ENCODE data around the gene AREG. TPM values are rescaled to one million over a fixed set of nuclear protein-coding genes. Genes with fewer than 3 reads are reported as not detected.

The AREG gene
- total RNA-seq, 4 donors from 2014 or later: 0.63 to 2.6 (median 1.2) TPM

DNA sequence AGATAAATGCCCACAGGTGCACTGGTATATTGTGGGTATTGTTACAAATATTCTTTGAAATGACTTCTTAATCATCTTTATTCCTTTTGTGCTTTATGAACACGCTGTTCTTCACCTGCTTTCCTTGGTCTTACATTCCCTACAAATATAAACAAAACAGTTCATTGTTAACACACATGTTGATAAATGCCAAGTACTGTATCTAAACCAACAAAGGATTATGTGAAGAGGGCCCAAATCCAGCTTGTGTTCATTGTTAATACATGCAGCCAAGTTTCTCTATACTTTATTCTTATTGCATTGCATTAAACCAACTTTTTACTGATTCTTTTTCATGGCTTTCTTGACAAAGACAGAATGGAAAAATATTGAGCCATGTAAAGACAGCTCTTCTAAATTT is 42.8 kb downstream of the AREG start:
- H3K4me3 ChIP-seq (replicated peaks in 1 of 3): no peak overlapping the region
- WGBS, 2 donors: 24 to 41% methylated on average over 1 of the region's 1 CpG
- intact Hi-C loops (cut with DNase I): no loop called here

DNA sequence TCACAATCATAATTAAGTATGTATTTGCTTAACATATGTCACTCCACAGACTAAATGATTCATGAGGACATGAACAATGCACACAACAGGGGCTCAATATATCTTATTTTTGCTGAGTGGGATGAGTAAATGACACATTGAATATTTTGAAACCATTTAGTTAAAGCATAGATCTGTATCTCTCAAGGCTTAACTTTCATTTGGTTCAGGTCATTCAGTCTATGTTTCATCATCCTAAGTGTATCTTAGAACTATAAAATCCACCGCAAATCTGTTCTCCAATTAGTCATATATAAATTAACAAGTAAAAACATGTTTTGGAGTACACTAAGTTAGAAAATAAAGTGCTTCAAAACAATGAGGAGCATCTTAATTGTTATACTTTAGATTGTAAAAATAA is 45.8 kb downstream of the AREG start:
- Histone ChIP-seq H3K27ac (no peak overlapping the region), H3K36me3 (no peaks in the 10 kb centered on the region), H3K4me1 (peaks cover 0 to 4% of the 10 kb centered on the region in 2 donors), H3K4me3 (replicated peaks in 1 of 3) (no peak overlapping the region), H3K27me3 (no peaks in the 10 kb centered on the region), H3K9me3 (no peaks in the 10 kb centered on the region)
- no peak for DNase-seq
- intact Hi-C loops (cut with DNase I): no loop called here
- WGBS, 2 donors: 95 to 96% methylated on average over 1 of the region's 1 CpG
- no peak for TF ChIP-seq POLR2A (IDR thresholded peaks at IDR 0.05)
- TF ChIP-seq, protein P1, sequence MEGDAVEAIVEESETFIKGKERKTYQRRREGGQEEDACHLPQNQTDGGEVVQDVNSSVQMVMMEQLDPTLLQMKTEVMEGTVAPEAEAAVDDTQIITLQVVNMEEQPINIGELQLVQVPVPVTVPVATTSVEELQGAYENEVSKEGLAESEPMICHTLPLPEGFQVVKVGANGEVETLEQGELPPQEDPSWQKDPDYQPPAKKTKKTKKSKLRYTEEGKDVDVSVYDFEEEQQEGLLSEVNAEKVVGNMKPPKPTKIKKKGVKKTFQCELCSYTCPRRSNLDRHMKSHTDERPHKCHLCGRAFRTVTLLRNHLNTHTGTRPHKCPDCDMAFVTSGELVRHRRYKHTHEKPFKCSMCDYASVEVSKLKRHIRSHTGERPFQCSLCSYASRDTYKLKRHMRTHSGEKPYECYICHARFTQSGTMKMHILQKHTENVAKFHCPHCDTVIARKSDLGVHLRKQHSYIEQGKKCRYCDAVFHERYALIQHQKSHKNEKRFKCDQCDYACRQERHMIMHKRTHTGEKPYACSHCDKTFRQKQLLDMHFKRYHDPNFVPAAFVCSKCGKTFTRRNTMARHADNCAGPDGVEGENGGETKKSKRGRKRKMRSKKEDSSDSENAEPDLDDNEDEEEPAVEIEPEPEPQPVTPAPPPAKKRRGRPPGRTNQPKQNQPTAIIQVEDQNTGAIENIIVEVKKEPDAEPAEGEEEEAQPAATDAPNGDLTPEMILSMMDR (IDR thresholded peaks at IDR 0.05): no peak

More for the DNA sequence above, 42.8 kb downstream of the AREG start:
- H3K4me1 ChIP-seq: peaks cover 0 to 4% of the 10 kb centered on the region in 2 donors
- no peaks in the 10 kb centered on the region for H3K9me3 ChIP-seq
- H3K27ac ChIP-seq: no peak overlapping the region
- DNase-seq: no peak
- TF ChIP-seq, protein P1 (IDR thresholded peaks at IDR 0.05): no peak
- no peak for TF ChIP-seq POLR2A (IDR thresholded peaks at IDR 0.05)
- H3K27me3 ChIP-seq: no peaks in the 10 kb centered on the region
- no peaks in the 10 kb centered on the region for H3K36me3 ChIP-seq

DNA sequence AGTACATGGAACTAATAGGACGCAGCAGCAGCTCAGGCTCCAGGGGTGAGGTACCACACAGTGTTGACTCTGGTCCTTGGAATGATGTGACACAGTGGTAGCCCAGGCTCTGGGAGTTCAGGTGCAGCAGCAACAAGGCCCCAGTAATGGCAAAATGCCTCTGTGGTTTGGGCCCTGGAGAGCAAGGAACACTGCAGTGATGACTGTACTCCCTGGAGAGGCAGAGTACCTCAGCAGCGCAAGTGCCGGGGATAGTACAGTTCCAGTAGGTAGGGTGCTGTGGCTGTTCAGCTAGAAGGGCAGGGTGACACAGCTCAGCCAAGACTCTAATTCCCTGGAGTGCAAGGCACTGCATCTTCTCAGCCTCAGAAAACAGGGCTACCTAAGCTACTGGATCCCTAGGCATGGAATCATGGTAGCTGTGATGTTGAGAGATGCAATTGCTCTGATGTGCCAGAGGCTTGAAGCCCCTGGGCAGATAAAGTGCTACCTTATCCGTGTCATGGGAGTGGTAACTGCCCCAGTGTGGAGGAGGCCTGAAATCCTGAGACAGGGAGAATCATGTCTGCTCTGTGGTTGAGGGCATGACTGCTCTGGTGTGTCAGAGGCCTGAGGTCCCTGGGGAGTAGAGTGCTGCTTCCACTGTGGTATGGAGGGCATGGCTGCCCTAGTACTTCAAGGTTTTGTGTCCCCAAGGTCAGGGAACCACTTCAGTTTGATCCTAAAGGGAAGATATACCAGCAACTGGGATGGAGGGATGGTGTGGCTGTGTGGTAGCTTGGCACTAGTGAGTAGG is 55.2 kb downstream of the AREG start:
- TF ChIP-seq POLR2A (IDR thresholded peaks at IDR 0.05): no peak
- TF ChIP-seq, protein P1 (IDR thresholded peaks at IDR 0.05): no peak
- no peaks in the 10 kb centered on the region for H3K4me1 ChIP-seq
- intact Hi-C loops (cut with DNase I): no loop called here
- 83 to 86% methylated on average over 4 of the region's 4 CpGs for WGBS, 2 donors
- no peaks in the 10 kb centered on the region for H3K9me3 ChIP-seq
- no peak overlapping the region for H3K27ac ChIP-seq
- no peaks in the 10 kb centered on the region for H3K27me3 ChIP-seq
- DNase-seq: no peak
- no peaks in the 10 kb centered on the region for H3K36me3 ChIP-seq
- H3K4me3 ChIP-seq (replicated peaks in 1 of 3): no peak overlapping the region

DNA sequence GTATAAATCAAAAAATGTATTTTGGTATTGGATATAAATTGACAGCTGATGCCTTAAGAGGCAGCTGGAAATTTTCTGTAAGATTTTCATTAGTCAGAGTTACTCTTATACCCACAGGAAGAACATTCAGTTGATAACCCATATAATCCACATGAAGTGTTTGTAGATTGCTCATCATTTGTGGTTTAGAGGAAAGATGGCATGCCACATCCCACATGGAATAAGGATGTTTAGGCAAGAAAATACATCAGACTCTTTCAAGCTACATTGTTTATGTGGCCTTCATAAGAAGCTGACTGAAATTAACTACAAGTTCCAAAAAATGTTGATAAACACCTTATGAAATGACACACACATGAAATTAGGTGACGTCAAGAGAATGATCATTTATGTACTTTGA is 56.6 kb downstream of the AREG start:
- intact Hi-C loops (cut with DNase I): no loop called here
- H3K4me1 ChIP-seq: peaks cover 0 to 7% of the 10 kb centered on the region in 2 donors
- no peaks in the 10 kb centered on the region for H3K27me3 ChIP-seq
- no peak overlapping the region for H3K4me3 ChIP-seq (replicated peaks in 1 of 3)
- H3K27ac ChIP-seq: no peak overlapping the region
- H3K36me3 ChIP-seq: no peaks in the 10 kb centered on the region
- TF ChIP-seq POLR2A (IDR thresholded peaks at IDR 0.05): no peak
- TF ChIP-seq, protein P1 (IDR thresholded peaks at IDR 0.05): no peak
- 93 to 98% methylated on average over 1 of the region's 1 CpG for WGBS, 2 donors
- DNase-seq: no peak
- no peaks in the 10 kb centered on the region for H3K9me3 ChIP-seq

DNA sequence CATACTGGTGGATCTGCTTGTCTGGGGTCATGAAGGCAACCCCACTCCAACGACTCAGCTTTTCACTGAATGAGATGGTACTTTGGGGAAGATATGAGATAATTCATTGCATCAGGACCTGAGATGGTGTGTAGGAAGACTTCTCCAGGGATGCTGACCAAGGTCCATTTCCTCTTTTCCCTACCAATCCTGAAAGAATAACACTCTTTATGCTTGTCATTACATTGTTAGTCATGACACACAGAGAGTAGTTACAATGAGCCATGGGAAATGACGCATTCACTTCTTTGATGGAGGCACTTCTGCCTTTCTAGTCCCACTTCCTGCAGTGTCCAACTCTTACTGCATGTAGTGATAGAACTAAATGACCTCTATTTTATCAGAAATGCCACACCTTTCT is 58.6 kb downstream of the AREG start:
- DNase-seq: no peak
- H3K27ac ChIP-seq: no peak overlapping the region
- H3K27me3 ChIP-seq: no peaks in the 10 kb centered on the region
- H3K4me1 ChIP-seq: peaks cover 0 to 7% of the 10 kb centered on the region in 2 donors
- H3K9me3 ChIP-seq: no peaks in the 10 kb centered on the region
- 84 to 90% methylated on average over 2 of the region's 2 CpGs for WGBS, 2 donors
- intact Hi-C loops (cut with DNase I): no loop called here
- no peak overlapping the region for H3K4me3 ChIP-seq (replicated peaks in 1 of 3)
- H3K36me3 ChIP-seq: no peaks in the 10 kb centered on the region
- no peak for TF ChIP-seq POLR2A (IDR thresholded peaks at IDR 0.05)
- TF ChIP-seq, protein P1 (IDR thresholded peaks at IDR 0.05): no peak

Data from thyroid gland (tissue), 4 donors.